Stimulated activated CD8-positive, alpha-beta memory T cell treated with anti-CD3 and anti-CD28 coated beads, Interleukin-7, amount 100 ng/mL, for 4 hours (primary cell): ENCODE measurements around the gene METTL18.
"Not testable (repeated sequence)": the region's sequence is repeated elsewhere in the genome, so short reads cannot be mapped to it uniquely, and the experiment has no call there.

Experiments
- DNase-seq, 2 donors: peaks; one replicate each; pipeline ENCODE4 v3.0.0-alpha.2; 2020; ENCODE audit warnings: low read depth in 2 of 2

The METTL18 gene

DNA sequence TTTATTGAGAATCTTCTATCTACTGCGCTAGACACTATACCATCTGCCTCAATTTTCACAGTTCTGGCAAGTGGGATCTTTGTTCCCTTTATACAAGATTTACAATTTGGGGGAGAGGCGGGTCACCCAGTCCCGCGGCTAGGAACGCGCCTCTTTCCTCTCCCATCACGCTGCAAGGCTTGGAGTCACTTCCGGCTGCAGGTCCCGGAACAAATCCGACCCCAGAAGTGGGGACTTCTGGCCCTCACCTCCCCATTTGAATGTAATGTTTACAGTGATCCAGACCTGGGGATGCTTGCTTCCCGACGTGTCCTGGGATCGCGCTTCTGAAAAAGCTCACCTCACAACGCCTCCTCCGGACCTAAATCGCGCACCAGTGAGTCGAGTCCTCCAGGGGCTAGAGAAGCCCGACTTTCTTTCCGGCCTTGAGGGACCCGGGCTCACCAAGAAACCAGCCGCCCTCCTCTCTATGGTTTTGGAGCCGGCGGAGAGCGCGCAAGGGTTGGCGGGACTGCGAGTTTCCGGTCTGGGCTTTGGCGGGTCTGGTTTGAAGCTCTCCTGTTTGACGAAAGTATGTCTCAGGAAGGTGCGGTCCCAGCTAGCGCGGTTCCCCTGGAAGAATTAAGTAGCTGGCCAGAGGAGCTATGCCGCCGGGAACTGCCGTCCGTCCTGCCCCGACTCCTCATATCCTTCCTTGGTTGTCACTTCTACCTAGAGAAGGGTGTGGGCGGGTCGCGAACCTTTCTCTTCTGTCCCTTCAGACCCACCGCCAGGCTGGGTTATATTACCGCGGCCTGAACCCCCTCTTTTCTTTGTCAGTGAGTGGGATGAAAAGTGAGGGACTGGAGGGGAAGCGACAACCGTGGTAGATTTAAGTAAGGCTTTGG lies at the start of gene METTL18:
METTL18 (minus strand) TSS at position 378 of the 887 bp plus-strand sequence. CDS start 1,212 bp downstream, outside the sequence.
- peak; percentile 83 to 88 for DNase-seq

DNA sequence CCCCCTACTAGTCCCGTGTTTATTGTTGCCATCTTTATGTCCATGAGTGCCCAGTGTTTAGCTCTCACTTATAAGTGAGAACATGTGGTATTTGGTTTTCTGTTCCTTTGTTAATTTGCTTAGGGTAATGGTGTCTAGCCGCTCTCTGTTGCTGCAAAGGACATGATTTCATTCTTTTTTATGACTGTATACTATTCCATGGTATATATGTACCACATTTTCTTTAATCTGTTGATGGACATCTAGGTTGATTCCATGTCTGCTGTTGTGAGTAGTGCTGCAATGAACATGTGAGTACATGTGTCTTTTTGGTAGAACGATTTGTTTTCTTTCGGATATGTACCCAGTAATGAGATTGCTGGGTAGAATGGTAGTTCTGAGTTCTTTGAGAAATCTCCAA lies 44.2 kb upstream of the METTL18 start:
- no peak for DNase-seq

DNA sequence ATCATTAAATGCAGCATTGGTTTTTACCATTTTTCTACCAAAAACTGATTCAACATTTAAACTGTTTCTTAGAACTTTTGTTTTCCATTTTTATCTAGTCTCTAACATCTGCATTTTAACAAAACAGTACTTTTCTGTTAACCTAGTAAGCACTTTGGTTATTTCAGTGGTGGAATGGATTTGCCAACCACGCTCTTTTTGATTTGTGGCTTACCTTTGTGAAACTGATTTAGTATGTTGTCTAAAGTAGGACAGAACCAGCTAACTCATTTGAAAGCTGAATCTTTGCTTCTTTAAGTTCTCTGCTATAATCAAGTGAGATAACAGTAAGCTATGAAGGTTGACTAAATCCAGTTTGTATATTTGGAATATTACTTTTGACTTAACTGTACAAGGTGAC lies 41.5 kb upstream of the METTL18 start:
- DNase-seq = no peak

DNA sequence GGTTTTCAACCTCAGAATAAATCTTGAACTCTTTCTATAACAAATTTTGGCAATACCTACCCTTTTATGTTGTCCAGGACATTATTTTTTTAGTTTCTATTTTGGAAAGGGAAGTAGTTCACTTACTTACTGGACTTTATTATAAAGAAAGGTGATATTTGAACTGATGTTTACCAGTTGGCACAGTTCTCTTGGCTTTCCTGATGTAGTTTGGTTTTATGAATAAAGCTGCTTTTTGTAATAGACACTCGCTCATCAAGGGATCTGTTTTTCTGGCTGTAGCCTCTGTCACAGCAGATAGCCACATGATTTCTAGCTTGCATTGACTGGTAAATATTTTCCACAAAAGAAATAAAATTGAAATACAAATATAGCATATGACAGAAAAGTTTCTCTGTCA lies 40.9 kb upstream of the METTL18 start:
- no peak for DNase-seq

DNA sequence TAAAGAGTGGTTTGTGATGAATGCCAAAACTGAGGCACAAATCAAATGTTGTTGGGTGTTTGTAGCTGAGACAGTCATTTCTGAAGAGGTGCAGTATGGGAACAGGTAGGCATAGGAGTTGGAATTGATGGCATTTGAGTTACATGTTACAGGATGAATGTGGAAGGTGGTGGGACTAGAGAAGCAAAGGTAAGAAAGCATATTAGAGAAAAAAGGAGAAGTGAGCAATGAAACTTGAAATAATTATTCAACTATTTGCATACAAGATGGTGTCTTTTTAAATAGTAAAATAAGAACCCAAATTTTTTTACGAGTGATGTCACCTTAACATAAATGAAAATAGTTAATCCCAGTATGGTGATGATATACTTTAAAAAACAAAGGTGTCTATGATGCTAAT lies 40.2 kb upstream of the METTL18 start:
- no peak for DNase-seq

DNA sequence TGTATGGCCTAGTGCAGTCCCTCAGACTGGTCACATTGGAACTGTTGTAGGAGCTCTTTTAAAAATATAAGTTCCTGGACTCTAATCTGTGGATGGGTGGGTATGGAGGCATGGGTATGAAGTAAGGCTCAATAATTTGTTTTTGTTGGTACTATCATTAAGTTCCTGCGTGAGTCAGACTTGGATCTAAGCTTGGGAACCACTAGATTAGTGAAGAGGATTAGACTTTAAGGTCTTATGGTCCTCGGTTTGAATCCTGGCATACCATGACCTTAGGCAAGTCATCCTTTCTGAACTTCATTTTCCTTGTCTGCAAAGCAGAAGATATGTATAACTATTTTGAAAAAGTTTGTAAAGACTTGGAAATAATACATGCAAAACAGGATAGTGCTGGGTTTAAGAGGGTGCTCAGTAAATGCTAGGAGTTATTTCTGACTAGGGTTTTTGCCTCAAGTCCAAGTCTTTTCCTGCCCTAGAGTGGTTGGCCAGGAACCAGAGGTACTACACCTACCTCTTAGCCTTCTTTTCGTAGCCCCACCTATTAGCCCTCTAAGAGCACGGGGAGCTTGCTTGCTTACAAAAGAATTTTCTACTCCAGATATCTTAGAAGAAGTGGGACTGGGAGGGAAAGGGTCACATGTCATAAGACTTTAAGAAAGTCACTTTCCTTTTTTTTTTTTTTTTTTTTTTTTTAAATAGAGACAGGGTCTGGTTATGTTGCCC lies 38.6 kb upstream of the METTL18 start:
- DNase-seq = no peak

DNA sequence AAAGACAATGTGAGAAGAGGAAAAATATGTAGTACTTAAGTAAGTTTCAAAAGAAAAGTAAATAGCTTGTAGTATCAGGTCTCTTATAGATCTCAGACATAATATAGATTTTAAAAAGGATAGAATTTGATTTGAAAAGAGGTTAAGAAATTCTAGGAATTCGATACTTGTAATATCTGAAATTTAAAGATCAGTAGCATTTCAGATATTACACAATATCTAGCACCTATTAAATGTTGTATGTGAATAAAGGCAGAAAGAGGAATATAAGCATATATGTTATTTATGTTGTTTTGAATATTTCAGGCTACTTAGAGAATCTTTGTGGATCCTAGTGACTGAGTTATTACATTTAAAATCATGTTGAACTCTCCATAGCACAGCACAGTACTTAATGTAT lies 35.0 kb upstream of the METTL18 start:
- DNase-seq = no peak

DNA sequence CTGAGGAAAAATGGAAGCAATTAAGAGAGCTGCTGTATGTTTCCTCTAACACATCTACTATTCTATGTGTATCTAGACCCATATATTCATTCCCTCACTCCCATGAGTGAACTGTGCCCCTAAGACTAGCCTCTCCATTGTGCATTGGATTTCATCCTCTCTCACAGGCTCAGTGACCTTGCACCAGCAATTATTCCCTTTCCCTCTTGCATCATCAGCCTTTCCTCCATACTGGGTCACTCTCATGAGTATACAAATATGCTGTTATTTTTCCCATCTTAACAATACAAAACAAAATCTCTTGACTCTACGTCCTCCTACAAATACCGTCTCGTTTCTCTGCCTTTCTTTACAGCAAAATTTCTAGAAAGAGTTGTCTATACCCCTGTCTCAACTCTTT lies 29.4 kb upstream of the METTL18 start:
- no peak for DNase-seq

DNA sequence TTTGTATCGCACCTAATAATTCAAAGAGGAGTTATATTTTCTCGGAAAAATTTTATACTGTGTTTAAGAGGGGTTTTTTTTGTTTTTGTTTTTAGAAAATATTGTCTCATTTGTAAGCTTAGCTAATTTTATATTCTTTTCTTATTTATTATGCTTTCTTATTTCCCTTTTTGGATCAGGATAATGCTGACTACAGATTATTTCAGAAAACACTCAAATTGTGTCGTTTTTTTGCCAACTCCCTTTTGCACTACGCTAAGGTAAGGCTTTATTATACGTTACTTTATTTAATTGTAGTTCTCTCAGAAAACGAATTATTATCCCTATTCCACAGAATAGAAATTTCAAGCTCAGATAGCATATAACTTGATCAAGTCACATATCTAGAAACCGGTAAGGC lies 26.8 kb upstream of the METTL18 start:
- DNase-seq = no peak

DNA sequence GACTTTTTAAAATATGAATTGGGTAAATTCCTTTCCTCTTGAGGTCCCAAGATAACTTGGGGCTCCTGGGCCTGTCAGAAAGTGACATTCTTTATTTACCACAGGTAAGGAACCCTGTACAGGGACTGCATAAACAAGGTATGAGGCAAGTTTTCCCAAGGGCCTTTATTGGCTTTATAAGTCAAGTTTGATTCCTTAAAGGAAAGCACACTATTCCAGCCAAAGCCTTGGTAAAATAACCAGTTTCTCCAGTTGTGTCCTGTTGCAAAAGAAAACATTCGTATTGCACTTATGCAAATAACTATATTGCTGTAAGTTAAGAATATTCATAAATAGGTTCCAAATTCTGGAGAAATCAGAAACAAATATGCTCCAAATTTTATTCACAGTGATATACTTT lies 21.9 kb upstream of the METTL18 start:
- no peak for DNase-seq

DNA sequence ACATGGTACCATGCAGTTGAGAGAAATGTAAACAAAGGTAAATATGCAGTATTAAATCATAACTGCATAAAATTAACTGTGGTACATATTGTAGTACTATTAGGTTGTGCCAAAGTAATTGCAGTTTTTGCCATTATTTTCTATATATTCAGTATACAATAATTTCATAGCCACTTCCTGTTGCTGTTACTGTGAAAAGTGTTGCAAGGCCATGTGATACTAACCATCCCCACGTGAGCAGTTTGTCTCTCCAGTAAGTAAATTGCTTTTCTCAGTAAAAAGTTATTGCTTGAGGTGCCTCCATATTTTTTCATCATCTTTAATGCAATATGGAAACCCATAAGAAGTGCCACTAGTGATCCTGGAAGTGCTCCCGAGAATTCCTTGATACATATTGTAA lies 19.6 kb upstream of the METTL18 start:
- DNase-seq = no peak

DNA sequence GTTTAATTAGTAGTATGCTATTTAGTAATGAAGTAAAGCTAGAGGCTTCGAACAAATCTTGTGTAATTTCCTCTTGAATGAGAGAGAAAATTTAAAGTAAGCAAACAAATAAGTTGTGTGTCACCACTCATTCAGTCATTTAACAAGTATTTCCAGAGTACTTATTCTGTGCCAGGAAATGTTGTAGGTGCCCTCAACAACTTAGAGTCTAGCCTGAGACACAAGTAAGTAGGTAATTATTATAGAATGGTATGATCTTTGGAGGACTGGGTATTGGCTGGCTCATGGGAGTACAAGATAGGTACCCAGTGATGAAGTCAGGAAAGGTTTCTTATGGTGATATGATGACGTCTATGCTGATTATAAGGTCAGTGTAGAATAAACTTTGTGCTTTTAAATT lies 17.4 kb upstream of the METTL18 start:
- DNase-seq = no peak

DNA sequence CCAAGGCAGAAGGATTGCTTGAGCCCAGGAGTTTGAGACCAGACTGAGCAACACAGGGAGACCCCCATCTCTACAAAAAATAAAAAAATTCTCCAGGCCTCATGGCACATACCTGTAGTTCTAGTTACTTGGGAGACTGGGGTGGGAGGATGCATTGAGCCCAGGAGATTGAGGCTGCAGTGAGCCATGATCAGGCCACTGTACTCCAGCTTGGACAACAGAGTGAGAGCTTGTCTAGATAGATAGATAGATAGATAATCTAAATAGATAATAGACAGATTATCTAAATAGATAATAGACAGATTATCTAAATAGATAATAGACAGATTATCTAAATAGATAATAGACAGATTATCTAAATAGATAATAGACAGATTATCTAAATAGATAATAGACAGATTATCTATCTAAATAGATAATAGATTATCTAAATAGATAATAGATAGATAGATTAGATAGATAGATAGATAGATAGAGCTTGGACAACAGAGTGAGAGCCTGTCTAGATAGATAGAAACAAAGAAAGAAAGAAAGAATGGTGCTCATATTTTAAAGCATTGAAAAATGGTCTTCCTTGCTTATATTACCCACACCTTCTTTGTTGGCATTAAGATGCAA lies 16.8 kb upstream of the METTL18 start:
- not testable (repeated sequence) for DNase-seq

DNA sequence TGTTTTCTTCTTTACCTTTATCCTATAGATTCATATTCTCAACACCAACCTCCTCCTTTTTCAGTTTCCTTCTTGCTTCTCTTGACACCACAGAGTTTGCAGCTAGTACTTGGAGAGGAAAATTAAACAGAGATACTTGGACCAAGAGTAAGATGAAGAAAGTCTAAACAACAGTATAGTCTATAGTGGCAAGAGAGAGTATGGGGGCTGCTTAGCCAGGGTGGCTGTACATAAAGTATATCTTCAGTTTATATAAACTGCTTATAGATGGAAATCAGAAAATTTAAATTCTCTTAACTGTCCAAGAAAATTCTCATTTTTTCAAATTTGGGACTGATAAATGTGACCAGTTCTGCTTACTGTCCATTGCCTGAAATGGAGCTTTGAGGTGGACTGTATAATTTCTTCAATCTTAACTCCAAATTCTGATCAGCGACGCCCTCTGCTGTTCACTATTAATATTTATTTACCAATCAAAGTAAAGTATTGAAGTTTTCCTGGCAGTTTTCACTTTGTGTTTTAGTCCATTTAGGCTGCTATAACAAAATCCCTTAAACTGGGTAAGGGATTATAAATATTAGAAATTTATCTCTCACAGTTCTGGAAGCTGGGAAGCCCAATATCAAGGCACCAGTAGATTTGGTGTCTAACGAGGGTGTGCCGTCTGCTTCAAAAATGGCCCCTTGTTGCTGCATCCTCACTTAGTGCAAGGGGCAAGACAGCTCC lies 14.8 kb upstream of the METTL18 start:
- DNase-seq = no peak

DNA sequence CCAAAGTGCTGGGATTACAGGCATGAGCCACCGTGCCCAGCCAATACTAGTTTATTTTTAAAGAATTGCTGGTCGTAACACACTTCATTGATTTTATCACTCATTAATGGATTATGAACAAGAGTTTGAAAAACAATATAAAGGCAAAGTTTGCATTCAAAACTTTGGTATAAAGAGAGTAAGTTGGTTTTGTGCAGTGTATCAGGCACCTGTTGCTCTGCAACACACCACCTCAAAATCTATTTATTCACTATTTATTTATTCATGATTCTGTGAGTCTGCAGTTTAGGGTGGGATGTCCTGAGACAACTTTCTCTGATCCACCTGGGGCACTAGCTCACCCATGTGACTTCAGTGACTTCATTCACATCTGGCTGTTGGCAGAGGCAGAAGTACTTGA lies 10.2 kb upstream of the METTL18 start:
- DNase-seq = no peak

DNA sequence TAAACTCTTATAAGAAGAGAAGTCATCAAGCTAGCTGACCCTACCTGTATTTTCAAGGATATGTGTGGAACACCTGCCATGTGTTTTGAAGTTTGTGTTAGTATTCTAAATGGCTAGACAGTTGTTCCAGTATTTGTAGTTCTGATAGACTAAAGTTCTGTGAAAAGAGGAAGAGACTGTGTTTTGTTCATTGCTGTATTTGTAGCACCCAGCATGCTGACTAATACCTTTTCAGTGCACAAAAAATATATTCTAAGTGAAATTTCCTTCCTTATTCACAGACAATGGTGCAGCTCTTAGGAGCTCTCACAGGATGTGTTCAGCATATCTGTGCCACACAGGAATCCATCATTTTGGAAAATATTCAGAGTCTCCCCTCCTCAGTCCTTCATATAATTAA lies 8.2 kb upstream of the METTL18 start:
- no peak for DNase-seq

DNA sequence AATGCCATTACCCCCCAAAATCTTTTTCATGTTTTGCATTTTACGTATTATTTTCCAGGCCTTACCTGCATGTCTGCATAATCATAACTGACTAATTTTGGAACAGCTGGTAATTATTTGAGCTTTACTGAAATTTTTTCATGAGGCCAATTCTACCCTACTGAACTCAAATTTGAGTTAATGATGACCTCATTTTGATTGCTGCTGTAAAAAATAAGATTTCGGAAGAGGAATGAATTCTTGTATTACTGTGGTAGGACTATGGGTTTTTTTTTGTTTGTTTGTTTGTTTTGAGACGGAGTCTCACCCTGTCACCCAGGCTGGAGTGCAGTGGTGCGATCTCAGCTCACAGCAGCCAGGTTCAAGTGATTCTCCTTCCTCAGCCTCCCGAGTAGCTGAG lies 2.6 kb upstream of the METTL18 start:
- DNase-seq = no peak

DNA sequence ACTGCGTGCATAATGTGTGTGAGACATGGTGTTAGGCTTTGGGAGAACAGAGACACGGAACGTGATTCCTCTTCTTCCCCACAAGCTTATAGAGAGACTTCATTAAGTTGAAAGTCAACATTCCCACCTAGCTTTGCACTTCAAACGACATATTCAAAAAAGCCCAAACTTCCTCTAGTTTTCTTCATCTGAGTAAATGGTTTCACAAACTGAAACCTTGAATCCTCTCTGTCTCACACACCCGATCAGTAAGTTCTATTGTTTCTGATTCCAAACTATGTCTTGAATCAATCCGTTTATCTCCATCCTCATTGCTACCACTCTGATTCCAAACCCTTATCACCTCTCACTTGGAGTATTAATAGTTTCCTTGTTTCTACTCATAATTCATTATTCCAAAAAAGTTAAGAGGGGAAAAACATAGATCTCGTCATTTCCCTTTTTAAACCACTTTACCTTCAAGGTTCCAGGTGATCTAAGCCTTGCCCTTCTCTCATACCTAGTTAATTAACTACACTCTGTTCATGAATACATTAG lies 1.6 kb upstream of the METTL18 start:
- DNase-seq = no peak

DNA sequence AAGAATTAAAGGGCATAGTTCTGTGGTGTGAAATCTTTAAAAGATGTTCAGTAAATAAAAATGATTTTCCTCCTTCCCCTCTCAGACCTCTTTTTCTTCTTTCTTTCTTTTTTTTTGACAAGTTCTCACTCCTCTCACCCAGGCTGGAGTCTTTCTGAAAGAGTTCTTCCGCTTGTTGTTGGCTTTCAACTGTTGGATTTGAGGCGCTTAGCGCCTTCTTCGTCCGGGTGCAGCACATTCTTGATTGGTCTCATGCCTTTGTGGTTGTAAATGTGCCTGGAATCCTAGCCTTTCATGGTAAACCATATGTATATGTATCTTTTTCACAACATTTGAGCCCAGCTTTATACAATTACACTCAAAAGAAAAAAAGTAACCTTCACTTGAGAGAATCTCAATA lies 980 bp upstream of the METTL18 start:
- no peak for DNase-seq

DNA sequence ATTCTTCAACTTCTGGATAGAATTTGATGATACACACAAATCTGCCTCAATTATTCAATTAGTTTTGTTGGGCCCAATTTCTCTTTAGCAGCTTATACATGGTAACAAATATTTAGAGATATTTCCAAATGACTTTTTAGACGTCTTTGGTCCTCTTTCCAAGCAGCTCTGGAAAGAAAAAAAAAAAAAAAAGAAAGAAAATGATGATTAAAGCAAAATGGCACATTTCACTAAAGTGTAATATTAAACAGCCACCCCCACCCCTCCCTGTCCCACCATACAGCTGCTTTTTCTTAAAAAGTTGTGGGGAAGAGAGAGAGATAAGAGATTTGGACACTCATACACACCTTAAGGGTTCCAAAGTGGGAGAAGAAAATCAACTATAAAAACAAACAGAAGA lies 977 bp downstream of the METTL18 start:
- DNase-seq = no peak

DNA sequence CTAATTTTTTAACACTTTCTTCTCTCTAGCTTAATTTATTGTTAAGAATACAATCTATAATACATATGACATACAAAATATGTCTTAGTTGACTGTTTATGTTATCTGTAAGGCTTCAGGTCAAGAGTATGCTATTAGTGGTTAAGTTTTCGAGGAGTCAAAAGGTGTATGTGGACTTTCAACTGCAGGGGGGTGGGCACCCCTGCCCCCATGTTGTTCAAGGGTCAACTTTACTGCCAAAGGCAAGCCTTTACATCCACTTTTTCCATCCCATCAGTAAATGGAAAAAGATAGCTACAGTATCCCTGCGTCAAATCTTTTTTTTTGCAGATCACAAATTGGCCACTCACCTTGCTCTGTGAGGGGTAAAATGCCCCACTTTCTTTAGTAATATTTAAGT lies 6.3 kb downstream of the METTL18 start:
- no peak for DNase-seq

DNA sequence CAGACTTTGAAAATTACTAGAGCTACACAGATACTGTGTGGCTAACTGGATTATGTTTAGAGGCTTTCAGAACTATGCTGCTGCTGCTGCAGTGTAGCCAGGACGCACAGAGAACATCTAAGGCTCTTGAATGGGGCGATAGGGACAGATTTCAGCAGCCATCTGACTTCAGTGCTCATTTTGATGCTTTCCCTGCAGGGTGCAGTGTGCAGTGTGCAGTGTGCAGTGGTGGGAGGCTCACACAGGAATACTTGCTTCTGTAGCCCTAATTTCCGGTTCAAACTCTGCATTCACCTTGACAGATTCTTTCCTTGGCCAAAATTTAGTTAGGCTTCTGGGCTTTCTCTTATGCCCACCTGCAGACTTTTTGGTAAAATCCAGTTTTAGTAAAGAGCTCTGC lies 7.7 kb downstream of the METTL18 start:
- no peak for DNase-seq
